SK-N-MC (cell line): ENCODE measurements around the gene TMEM141.

Experiments used
- EZH2 ChIP-seq: fragments of 200-600 bp; sonication (generic); IDR thresholded peaks from one replicate; pipeline ENCODE4 v1.6.1; 2017; ENCODE audit warnings: antibody characterized with exemption
- FOXP2 ChIP-seq: optimal IDR thresholded peaks from 2 replicates; pipeline ENCODE3; 2011; ENCODE audit warnings: mild to moderate bottlenecking, moderate library complexity; ENCODE audit not compliant: insufficient read depth; ENCODE audit errors: extremely low read length, control extremely low read depth
- POLR2AphosphoS5 ChIP-seq: IDR thresholded peaks from 2 replicates; pipeline ENCODE4 v1.6.1; 2012; ENCODE audit warnings: mild to moderate bottlenecking, low read depth, low read length, borderline replicate concordance

DNA sequence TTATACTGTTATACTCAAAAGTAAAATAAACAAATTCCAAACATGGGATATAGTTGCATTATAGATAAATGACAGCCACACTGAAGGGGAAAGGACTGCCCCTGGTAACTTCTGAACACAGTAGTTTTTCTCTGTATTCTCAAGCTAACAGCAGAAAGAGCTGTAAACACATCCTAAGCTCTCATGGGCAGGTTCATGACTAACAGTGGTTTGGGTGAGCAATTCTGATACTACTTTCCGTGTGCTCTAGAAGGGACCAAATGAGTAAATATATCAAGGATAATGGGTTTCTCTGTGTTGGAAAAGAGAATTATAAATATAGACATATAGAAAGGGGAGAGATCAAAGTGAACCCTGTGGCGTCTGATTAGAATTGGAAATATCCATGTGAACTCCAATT is 40.6 kb upstream of the TMEM141 start:
- TF ChIP-seq EZH2 (no peak), POLR2AphosphoS5 (no peak), FOXP2 (no peak)
